GM21360 (cell line): ENCODE measurements around the gene TARP.
"Not testable (repeated sequence)": the region's sequence is repeated elsewhere in the genome, so short reads cannot be mapped to it uniquely, and the experiment has no call there.

ENCODE experiments used
- ATAC-seq: cut with Tn5 transposase; IDR thresholded peaks from one replicate; pipeline ENCODE4 v1.9.1; 2021; ENCODE audit warnings: mild to moderate bottlenecking, moderate library complexity; ENCODE audit not compliant: unreplicated experiment

The TARP gene

GRCh38 chr7:38299275-38299931 is 26.0 kb upstream of the TARP start:
- ATAC-seq, result no peak

GRCh38 chr7:38296059-38296857 is 22.8 kb upstream of the TARP start:
- ATAC-seq, result peak; percentile 75

GRCh38 chr7:38294926-38295325 is 21.5 kb upstream of the TARP start:
- no peak for ATAC-seq

GRCh38 chr7:38292442-38292841 is 19.0 kb upstream of the TARP start:
- no peak for ATAC-seq

- ATAC-seq, result no peak
These were observed 18.2 kb upstream of the TARP start for GRCh38 chr7:38291650-38292049.

- no peak for ATAC-seq
These were observed 17.7 kb upstream of the TARP start for GRCh38 chr7:38291117-38291647.

GRCh38 chr7:38284553-38284952 is 11.1 kb upstream of the TARP start:
- no peak for ATAC-seq

GRCh38 chr7:38283809-38284208 is 10.4 kb upstream of the TARP start:
- no peak for ATAC-seq

- no peak for ATAC-seq
These were observed 9.7 kb upstream of the TARP start for GRCh38 chr7:38283107-38283506.

GRCh38 chr7:38282081-38282480 is 8.6 kb upstream of the TARP start:
- ATAC-seq, result no peak

GRCh38 chr7:38281266-38281665 is 7.8 kb upstream of the TARP start:
- ATAC-seq, result no peak

GRCh38 chr7:38280707-38281106 is 7.3 kb upstream of the TARP start:
- no peak for ATAC-seq

- ATAC-seq, result no peak
These were observed 6.6 kb upstream of the TARP start for GRCh38 chr7:38280000-38280399.

- ATAC-seq, result no peak
These were observed 2.9 kb upstream of the TARP start for GRCh38 chr7:38276096-38276877.

GRCh38 chr7:38274927-38275620 is 1.6 kb upstream of the TARP start:
- no peak for ATAC-seq

- no peak for ATAC-seq
These were observed 1.1 kb upstream of the TARP start for GRCh38 chr7:38274486-38274885.

GRCh38 chr7:38270405-38270804 is 3.0 kb downstream of the TARP start:
- not testable (repeated sequence) for ATAC-seq

- ATAC-seq, result not testable (repeated sequence)
These were observed 3.6 kb downstream of the TARP start for GRCh38 chr7:38269704-38270346.

- not testable (repeated sequence) for ATAC-seq
These were observed 7.5 kb downstream of the TARP start for GRCh38 chr7:38265958-38266357.

GRCh38 chr7:38264602-38265001 is 8.8 kb downstream of the TARP start:
- not testable (repeated sequence) for ATAC-seq
